Fibroblast of lung (primary cell): ENCODE data around the gene NSMCE4A. TPM values are rescaled to one million over a fixed set of nuclear protein-coding genes. Genes with fewer than 3 reads are reported as not detected.
"Not testable (repeated sequence)": the region's sequence is repeated elsewhere in the genome, so short reads cannot be mapped to it uniquely, and the experiment has no call there.

Experiments
- DNase-seq, 2 donors: peaks; one replicate each; pipeline versions ENCODE4 v3.0.0 to v3.0.0-alpha.2; 2010; ENCODE audit warnings: low read depth in 2 of 2
- H2AFZ ChIP-seq: 2 replicates; pipeline ENCODE4 v1.5.1; 2012; ENCODE audit warnings: low read length, control low read depth, inconsistent platforms
- H3K27ac ChIP-seq: 2 replicates; pipeline ENCODE4 v1.5.1; 2011; ENCODE audit warnings: low read length, control low read depth; ENCODE audit not compliant: insufficient read depth
- H3K27me3 ChIP-seq: 2 replicates; pipeline ENCODE4 v1.5.1; 2011; ENCODE audit warnings: mild to moderate bottlenecking, low read length; ENCODE audit not compliant: control insufficient read depth, insufficient read depth
- H3K36me3 ChIP-seq: 2 replicates; pipeline ENCODE4 v1.5.1; 2011; ENCODE audit warnings: low read length; ENCODE audit not compliant: control insufficient read depth, insufficient read depth
- H3K4me1 ChIP-seq: 2 replicates; pipeline ENCODE4 v1.5.1; 2011; ENCODE audit warnings: low read length; ENCODE audit not compliant: control insufficient read depth, insufficient read depth; ENCODE audit errors: extremely low read depth
- H3K4me2 ChIP-seq: 2 replicates; pipeline ENCODE4 v1.5.1; 2011; ENCODE audit warnings: low read length, control low read depth; ENCODE audit not compliant: insufficient read depth; ENCODE audit errors: extremely low read depth
- H3K4me3 ChIP-seq, 4 experiments: fragments of 200-600 bp in 1 of 4; sonication (generic) in 1 of 4; replicated peaks in 1 of 4; 2 replicates each; pipeline ENCODE4 v1.5.1; 2011 to 2016; ENCODE audit warnings: low read length in 4 of 4, low read depth in 3 of 4, mild to moderate bottlenecking in 3 of 4, control low read depth in 2 of 4, inconsistent platforms in 1 of 4, mixed read lengths in 1 of 4; ENCODE audit not compliant: insufficient read depth in 1 of 4; ENCODE audit errors: control extremely low read depth in 1 of 4
- H3K79me2 ChIP-seq: 2 replicates; pipeline ENCODE4 v1.5.1; 2012; ENCODE audit warnings: mild to moderate bottlenecking, low read length, inconsistent platforms; ENCODE audit not compliant: control insufficient read depth, insufficient read depth
- H3K9ac ChIP-seq: 2 replicates; pipeline ENCODE4 v1.5.1; 2011; ENCODE audit warnings: mild to moderate bottlenecking, low read length, control low read depth; ENCODE audit not compliant: insufficient read depth
- H3K9me3 ChIP-seq: 2 replicates; pipeline ENCODE4 v1.5.1; 2012; ENCODE audit warnings: low read depth, low read length; ENCODE audit not compliant: control insufficient read depth, insufficient read depth
- H4K20me1 ChIP-seq: 2 replicates; pipeline ENCODE4 v1.5.1; 2011; ENCODE audit warnings: low read length; ENCODE audit not compliant: control insufficient read depth, insufficient read depth; ENCODE audit errors: extremely low read depth
- CTCF ChIP-seq, 2 donors: IDR thresholded peaks in 1 of 2; conservative IDR thresholded peaks in 1 of 2; 1 replicate in 1 of 2; 2 replicates in 1 of 2; pipeline ENCODE4 v1.5.1; 2011 to 2012; ENCODE audit warnings: low read length in 2 of 2, control low read depth in 1 of 2, inconsistent platforms in 1 of 2, low read depth in 1 of 2, mild to moderate bottlenecking in 1 of 2
- EZH2 ChIP-seq: IDR thresholded peaks from 2 replicates; pipeline ENCODE4 v1.5.1; 2012; ENCODE audit warnings: low read length, control low read depth, mild to moderate bottlenecking; ENCODE audit errors: missing control alignments
- polyA plus RNA-seq, 2 donors: library from polyadenylated mRNA; depleted of rRNA in 1 of 2; stranded (reverse) in 1 of 2; unstranded in 1 of 2; fragments of >200 nt; gene quantifications; 2 replicates each; pipeline ENCODE4 v1.2.1, GENCODE V29; 2011 to 2012; ENCODE audit warnings: missing spikeins in 1 of 2
- total RNA-seq: library from RNA; depleted of rRNA; stranded (reverse); fragments of >200 nt; gene quantifications from 2 replicates; pipeline ENCODE4 v1.2.1, GENCODE V29; 2014

Gene NSMCE4A
- total and polyA plus RNA-seq, 2 donors (not counting 1 experiment from before 2014, with no cell fraction given), result 13.2 to 26.3 TPM

- Histone ChIP-seq H3K27ac (no peak overlapping the region), H3K36me3 (no peaks in the 10 kb centered on the region), H3K4me2 (no peak overlapping the region), H3K9me3 (no peaks in the 10 kb centered on the region), H2AFZ (no peak overlapping the region), H3K4me1 (no peaks in the 10 kb centered on the region), H3K27me3 (peaks cover 2% of the 10 kb centered on the region), H3K4me3 (no peak overlapping the region), H3K9ac (no peak overlapping the region), H3K79me2 (no peaks in the 10 kb centered on the region), H4K20me1 (no peaks in the 10 kb centered on the region)
- TF ChIP-seq EZH2 (no peak), CTCF (conservative IDR thresholded peaks at IDR 0.05 in 1 of 2, IDR thresholded peaks at IDR 0.05 in 1 of 2; ENCODE audit: low read depth in 1 of 2, low read length in 2 of 2) (no peak)
- DNase-seq, result no peak
These were observed 24.3 kb upstream of the NSMCE4A start for GRCh38 chr10:121999301-121999700.

GRCh38 chr10:121998462-121998861 lies 23.4 kb upstream of the NSMCE4A start:
- H3K27me3 ChIP-seq, result peaks cover 2% of the 10 kb centered on the region
- H3K4me1 ChIP-seq, result no peaks in the 10 kb centered on the region
- no peaks in the 10 kb centered on the region for H3K9me3 ChIP-seq
- no peak overlapping the region for H3K27ac ChIP-seq
- H3K36me3 ChIP-seq, result no peaks in the 10 kb centered on the region
- no peak overlapping the region for H3K9ac ChIP-seq
- TF ChIP-seq CTCF (conservative IDR thresholded peaks at IDR 0.05 in 1 of 2, IDR thresholded peaks at IDR 0.05 in 1 of 2; ENCODE audit: low read depth in 1 of 2, low read length in 2 of 2) (no peak), EZH2 (no peak)
- no peak for DNase-seq
- H3K4me3 ChIP-seq, result no peak overlapping the region
- H2AFZ ChIP-seq, result no peak overlapping the region
- no peaks in the 10 kb centered on the region for H4K20me1 ChIP-seq
- H3K4me2 ChIP-seq, result no peak overlapping the region
- H3K79me2 ChIP-seq, result no peaks in the 10 kb centered on the region

DNA sequence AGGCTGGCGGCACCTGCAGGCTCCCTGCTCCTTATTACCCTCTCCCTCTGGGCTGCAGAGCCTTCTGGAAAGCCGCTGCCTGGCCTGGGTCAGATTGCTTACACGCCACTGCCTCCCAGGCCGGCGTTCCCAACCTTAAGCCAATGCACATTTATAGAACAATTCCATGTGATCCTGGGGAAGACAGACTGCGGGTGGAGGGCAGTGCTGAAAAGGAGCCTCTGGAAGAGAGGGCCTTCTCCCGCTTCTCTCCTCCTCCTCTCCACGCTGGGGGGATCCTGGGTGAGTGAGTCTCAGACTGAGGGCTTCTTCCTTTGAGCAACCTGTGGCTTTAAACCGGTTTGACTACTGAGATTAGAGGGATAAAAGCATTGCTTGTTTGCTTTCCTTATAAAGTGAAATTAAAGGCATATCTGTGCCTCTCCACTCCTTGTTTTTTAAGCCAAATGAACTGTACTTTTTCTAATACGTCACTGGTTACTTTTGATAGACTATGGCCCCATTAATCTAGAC lies 19.5 kb upstream of the NSMCE4A start:
- Histone ChIP-seq H3K27me3 (no peaks in the 10 kb centered on the region), H3K4me3 (no peak overlapping the region), H3K79me2 (no peaks in the 10 kb centered on the region), H4K20me1 (no peaks in the 10 kb centered on the region), H3K36me3 (no peaks in the 10 kb centered on the region), H3K9ac (no peak overlapping the region), H3K4me2 (no peak overlapping the region), H2AFZ (no peak overlapping the region), H3K4me1 (no peaks in the 10 kb centered on the region), H3K27ac (no peak overlapping the region), H3K9me3 (no peaks in the 10 kb centered on the region)
- DNase-seq, result peak; percentile 8 to 11
- TF ChIP-seq CTCF (conservative IDR thresholded peaks at IDR 0.05 in 1 of 2, IDR thresholded peaks at IDR 0.05 in 1 of 2; ENCODE audit: low read depth in 1 of 2, low read length in 2 of 2), result no peak
- TF ChIP-seq EZH2, result no peak

GRCh38 chr10:121991727-121992126 lies 16.7 kb upstream of the NSMCE4A start:
- H3K4me3 ChIP-seq, H3K4me2 ChIP-seq, H3K9ac ChIP-seq, H3K4me1 ChIP-seq, DNase-seq, H3K27me3 ChIP-seq, H3K36me3 ChIP-seq, H2AFZ ChIP-seq, H4K20me1 ChIP-seq, H3K27ac ChIP-seq, H3K9me3 ChIP-seq, H3K79me2 ChIP-seq: not testable (repeated sequence)
